GM08714 (cell line): ENCODE results near the gene SLC25A18.
"Not testable (repeated sequence)": the region's sequence is repeated elsewhere in the genome, so short reads cannot be mapped to it uniquely, and the experiment has no call there.

ENCODE experiments used
- H3K4me3 ChIP-seq: fragments of 200-500 bp; sonication (Bioruptor generic); 2 replicates; pipeline ENCODE4 v1.5.1; 2014; ENCODE audit warnings: mild to moderate bottlenecking, low read length, inconsistent platforms
- ZNF274 ChIP-seq: IDR thresholded peaks from 2 replicates; pipeline ENCODE4 v1.6.1; 2012; ENCODE audit warnings: mild to moderate bottlenecking, low read depth, low read length

Gene SLC25A18

GRCh38 chr22:17562906-17563870 is at the start of gene SLC25A18:
Gene SLC25A18 (plus strand): TSS chr22:17563498. CDS start chr22:17579945, 16,447 bp downstream.
- TF ChIP-seq ZNF274, result no peak

GRCh38 chr22:17513612-17514011 is 49.7 kb upstream of the SLC25A18 start:
- TF ChIP-seq ZNF274, result no peak
- no peak overlapping the region for H3K4me3 ChIP-seq

More at GRCh38 chr22:17562906-17563870, at the start of gene SLC25A18:
- no peak within 1 kb of the TSS for H3K4me3 ChIP-seq

GRCh38 chr22:17514084-17514483 is 49.2 kb upstream of the SLC25A18 start:
- TF ChIP-seq ZNF274, result no peak
- no peak overlapping the region for H3K4me3 ChIP-seq

GRCh38 chr22:17518406-17518805 is 44.9 kb upstream of the SLC25A18 start:
- TF ChIP-seq ZNF274, result no peak
- no peak overlapping the region for H3K4me3 ChIP-seq

GRCh38 chr22:17521971-17522370 is 41.3 kb upstream of the SLC25A18 start:
- not testable (repeated sequence) for H3K4me3 ChIP-seq

GRCh38 chr22:17523925-17524324 is 39.4 kb upstream of the SLC25A18 start:
- H3K4me3 ChIP-seq, result no peak overlapping the region
- no peak for TF ChIP-seq ZNF274

- TF ChIP-seq ZNF274, result no peak
- H3K4me3 ChIP-seq, result no peak overlapping the region
Measured at GRCh38 chr22:17536269-17536668, 27.0 kb upstream of the SLC25A18 start.

GRCh38 chr22:17537155-17537554 is 26.1 kb upstream of the SLC25A18 start:
- no peak overlapping the region for H3K4me3 ChIP-seq
- no peak for TF ChIP-seq ZNF274

GRCh38 chr22:17540481-17540880 is 22.8 kb upstream of the SLC25A18 start:
- no peak for TF ChIP-seq ZNF274
- no peak overlapping the region for H3K4me3 ChIP-seq

GRCh38 chr22:17541476-17541875 is 21.8 kb upstream of the SLC25A18 start:
- H3K4me3 ChIP-seq, result no peak overlapping the region
- TF ChIP-seq ZNF274, result no peak

GRCh38 chr22:17542452-17542851 is 20.8 kb upstream of the SLC25A18 start:
- no peak for TF ChIP-seq ZNF274
- H3K4me3 ChIP-seq, result no peak overlapping the region

GRCh38 chr22:17548010-17548755 is 15.1 kb upstream of the SLC25A18 start:
- no peak for TF ChIP-seq ZNF274
- H3K4me3 ChIP-seq, result no peak overlapping the region

- no peak overlapping the region for H3K4me3 ChIP-seq
- no peak for TF ChIP-seq ZNF274
Measured at GRCh38 chr22:17548756-17549035, 14.6 kb upstream of the SLC25A18 start.

- H3K4me3 ChIP-seq, result no peak overlapping the region
- TF ChIP-seq ZNF274, result no peak
Measured at GRCh38 chr22:17549183-17549582, 14.1 kb upstream of the SLC25A18 start.

- TF ChIP-seq ZNF274, result no peak
- no peak overlapping the region for H3K4me3 ChIP-seq
Measured at GRCh38 chr22:17549655-17550054, 13.6 kb upstream of the SLC25A18 start.
